GM23338 (cell line): ENCODE results near the gene PSMD10. TPM values are rescaled to one million over a fixed set of nuclear protein-coding genes. Genes with fewer than 3 reads are reported as not detected.

Experiments used
- ATAC-seq: fragments of 200-7000 bp; cut with Tn5 transposase; 3 replicates; pipeline ENCODE4 v1.9.1; 2020
- DNase-seq: peaks from one replicate; pipeline ENCODE4 v3.0.0-alpha.2; 2015; ENCODE audit warnings: low spot score
- H2AFZ ChIP-seq: fragments of 200-600 bp; sonication (generic); 2 replicates; pipeline ENCODE4 v1.8.0; 2016; ENCODE audit warnings: antibody characterized with exemption, mild to moderate bottlenecking, moderate library complexity
- H3F3A ChIP-seq: fragments of 200-600 bp; sonication (generic); replicated peaks from 2 replicates; pipeline ENCODE4 v1.8.0; 2017; ENCODE audit warnings: antibody characterized with exemption, mixed run types, low read depth
- H3K27ac ChIP-seq: fragments of 200-600 bp; sonication (generic); 2 replicates; pipeline ENCODE4 v1.6.1; 2016; ENCODE audit warnings: low read depth
- H3K27me3 ChIP-seq: fragments of 200-600 bp; sonication (generic); 2 replicates; pipeline ENCODE4 v1.8.0; 2016; ENCODE audit warnings: mild to moderate bottlenecking, mixed run types, moderate library complexity; ENCODE audit not compliant: insufficient read depth
- H3K36me3 ChIP-seq: fragments of 200-600 bp; sonication (generic); 2 replicates; pipeline ENCODE4 v1.8.0; 2016; ENCODE audit warnings: mild to moderate bottlenecking; ENCODE audit not compliant: insufficient read depth
- H3K4me1 ChIP-seq: fragments of 200-600 bp; sonication (generic); 2 replicates; pipeline ENCODE4 v1.8.0; 2016; ENCODE audit warnings: mild to moderate bottlenecking, moderate library complexity; ENCODE audit not compliant: insufficient read depth
- H3K4me2 ChIP-seq: fragments of 200-600 bp; sonication (generic); 2 replicates; pipeline ENCODE4 v1.7.1; 2017; ENCODE audit warnings: mixed run types
- H3K4me3 ChIP-seq: fragments of 200-600 bp; sonication (generic); 2 replicates; pipeline ENCODE4 v1.6.1; 2016; ENCODE audit warnings: mixed run types
- H3K79me2 ChIP-seq: fragments of 200-600 bp; sonication (generic); replicated peaks from 2 replicates; pipeline ENCODE4 v1.8.0; 2017; ENCODE audit warnings: mild to moderate bottlenecking; ENCODE audit not compliant: insufficient read depth
- H3K9me2 ChIP-seq: fragments of 200-600 bp; sonication (generic); 2 replicates; pipeline ENCODE4 v1.8.0; 2017; ENCODE audit not compliant: insufficient read depth
- H4K20me1 ChIP-seq: fragments of 200-600 bp; sonication (generic); replicated peaks from 2 replicates; pipeline ENCODE4 v1.8.0; 2017; ENCODE audit warnings: mild to moderate bottlenecking; ENCODE audit not compliant: insufficient read depth
- H3K27ac Mint-ChIP-seq: 2 replicates; pipeline ENCODE4 v1.8.0; 2020; ENCODE audit warnings: inconsistent platforms, mild to moderate bottlenecking, moderate library complexity, mixed read lengths
- H3K27me3 Mint-ChIP-seq: 3 replicates; pipeline ENCODE4 v1.8.0; 2022; ENCODE audit warnings: low read depth, mild to moderate bottlenecking, moderate library complexity, mixed read lengths, inconsistent platforms; ENCODE audit not compliant: insufficient read depth, poor library complexity
- H3K36me3 Mint-ChIP-seq: 3 replicates; pipeline ENCODE4 v1.8.0; 2021; ENCODE audit warnings: low read depth, mild to moderate bottlenecking, inconsistent platforms, moderate library complexity, mixed read lengths
- H3K4me1 Mint-ChIP-seq: 3 replicates; pipeline ENCODE4 v1.8.0; 2020; ENCODE audit warnings: mild to moderate bottlenecking, inconsistent platforms, mixed read lengths
- H3K4me3 Mint-ChIP-seq: 3 replicates; pipeline ENCODE4 v1.8.0; 2021; ENCODE audit warnings: moderate library complexity, mild to moderate bottlenecking, inconsistent platforms, mixed read lengths
- H3K9me3 Mint-ChIP-seq: 3 replicates; pipeline ENCODE4 v1.8.0; 2020; ENCODE audit warnings: moderate library complexity, mild to moderate bottlenecking, inconsistent platforms, mixed read lengths
- EZH2 ChIP-seq: fragments of 200-600 bp; sonication (generic); IDR thresholded peaks from one replicate; pipeline ENCODE4 v1.8.0; 2017; ENCODE audit warnings: antibody characterized with exemption, mild to moderate bottlenecking, low read depth; ENCODE audit not compliant: unreplicated experiment
- JUNB ChIP-seq: IDR thresholded peaks from one replicate; pipeline ENCODE4 v1.6.1; 2016; ENCODE audit warnings: antibody characterized with exemption; ENCODE audit not compliant: unreplicated experiment
- NANOG ChIP-seq: IDR thresholded peaks from 2 replicates; pipeline ENCODE4 v1.6.1; 2016; ENCODE audit warnings: antibody characterized with exemption, borderline replicate concordance
- POLR2AphosphoS5 ChIP-seq: IDR thresholded peaks from 2 replicates; pipeline ENCODE4 v1.6.1; 2016; ENCODE audit warnings: antibody characterized with exemption, low read depth
- REST ChIP-seq: IDR thresholded peaks from one replicate; pipeline ENCODE4 v1.6.1; 2018; ENCODE audit warnings: antibody characterized with exemption; ENCODE audit not compliant: unreplicated experiment
- STAT1 ChIP-seq: IDR thresholded peaks from one replicate; pipeline ENCODE4 v1.6.1; 2016; ENCODE audit warnings: antibody characterized with exemption; ENCODE audit not compliant: unreplicated experiment
- ZNF331 ChIP-seq: fragments of 250-450 bp; sonication (Bioruptor Pico); IDR thresholded peaks from 2 replicates; pipeline ENCODE4 v1.5.0; 2020; ENCODE audit warnings: low read depth, mild to moderate bottlenecking, moderate library complexity
- polyA plus RNA-seq: library from polyadenylated mRNA; unstranded; fragments of >200 nt; fragmentation: Nextera tagmentation; extraction: Ambion mirVana; gene quantifications from 2 replicates; pipeline ENCODE4 v1.2.1, GENCODE V29; 2016
- total RNA-seq: library from RNA; depleted of rRNA; stranded (reverse); fragments of >200 nt; shearing (Covaris generic); gene quantifications from 2 replicates; pipeline ENCODE4 v1.2.3, GENCODE V29; 2014
- TF ChIP-seq, protein P1 (sequence below): fragments of 250-450 bp; sonication (Bioruptor Pico); IDR thresholded peaks from 2 replicates; pipeline ENCODE4 v1.5.0; 2020; ENCODE audit warnings: mild to moderate bottlenecking, moderate library complexity
- TF ChIP-seq, protein P2 (sequence below): IDR thresholded peaks from 2 replicates; pipeline ENCODE4 v1.6.1; 2016; ENCODE audit warnings: antibody characterized with exemption

The PSMD10 gene
- total and polyA plus RNA-seq, 2 experiments from 2014 or later = 53.0 to 61.2 TPM

DNA sequence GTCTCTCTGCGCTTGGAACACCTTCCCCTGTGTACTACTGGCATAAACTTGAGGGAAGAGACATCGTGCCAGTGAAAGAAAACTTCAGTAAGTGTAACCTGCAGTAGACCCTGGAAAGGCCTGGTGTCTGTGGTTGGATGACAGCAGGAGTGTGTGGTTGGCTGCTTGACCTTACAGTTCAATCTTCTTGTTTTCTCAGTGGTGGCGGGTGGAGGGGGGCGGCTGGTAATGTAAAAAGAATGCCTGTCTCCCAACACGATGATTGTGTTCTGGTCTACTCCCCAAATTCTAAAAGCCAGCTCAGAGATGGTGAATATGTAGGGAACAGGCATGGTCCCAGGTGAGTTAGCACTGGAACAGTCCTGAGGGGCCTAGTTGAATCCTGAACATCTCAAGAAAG, 18.6 kb downstream of the PSMD10 start (continued):
- TF ChIP-seq, protein P1, sequence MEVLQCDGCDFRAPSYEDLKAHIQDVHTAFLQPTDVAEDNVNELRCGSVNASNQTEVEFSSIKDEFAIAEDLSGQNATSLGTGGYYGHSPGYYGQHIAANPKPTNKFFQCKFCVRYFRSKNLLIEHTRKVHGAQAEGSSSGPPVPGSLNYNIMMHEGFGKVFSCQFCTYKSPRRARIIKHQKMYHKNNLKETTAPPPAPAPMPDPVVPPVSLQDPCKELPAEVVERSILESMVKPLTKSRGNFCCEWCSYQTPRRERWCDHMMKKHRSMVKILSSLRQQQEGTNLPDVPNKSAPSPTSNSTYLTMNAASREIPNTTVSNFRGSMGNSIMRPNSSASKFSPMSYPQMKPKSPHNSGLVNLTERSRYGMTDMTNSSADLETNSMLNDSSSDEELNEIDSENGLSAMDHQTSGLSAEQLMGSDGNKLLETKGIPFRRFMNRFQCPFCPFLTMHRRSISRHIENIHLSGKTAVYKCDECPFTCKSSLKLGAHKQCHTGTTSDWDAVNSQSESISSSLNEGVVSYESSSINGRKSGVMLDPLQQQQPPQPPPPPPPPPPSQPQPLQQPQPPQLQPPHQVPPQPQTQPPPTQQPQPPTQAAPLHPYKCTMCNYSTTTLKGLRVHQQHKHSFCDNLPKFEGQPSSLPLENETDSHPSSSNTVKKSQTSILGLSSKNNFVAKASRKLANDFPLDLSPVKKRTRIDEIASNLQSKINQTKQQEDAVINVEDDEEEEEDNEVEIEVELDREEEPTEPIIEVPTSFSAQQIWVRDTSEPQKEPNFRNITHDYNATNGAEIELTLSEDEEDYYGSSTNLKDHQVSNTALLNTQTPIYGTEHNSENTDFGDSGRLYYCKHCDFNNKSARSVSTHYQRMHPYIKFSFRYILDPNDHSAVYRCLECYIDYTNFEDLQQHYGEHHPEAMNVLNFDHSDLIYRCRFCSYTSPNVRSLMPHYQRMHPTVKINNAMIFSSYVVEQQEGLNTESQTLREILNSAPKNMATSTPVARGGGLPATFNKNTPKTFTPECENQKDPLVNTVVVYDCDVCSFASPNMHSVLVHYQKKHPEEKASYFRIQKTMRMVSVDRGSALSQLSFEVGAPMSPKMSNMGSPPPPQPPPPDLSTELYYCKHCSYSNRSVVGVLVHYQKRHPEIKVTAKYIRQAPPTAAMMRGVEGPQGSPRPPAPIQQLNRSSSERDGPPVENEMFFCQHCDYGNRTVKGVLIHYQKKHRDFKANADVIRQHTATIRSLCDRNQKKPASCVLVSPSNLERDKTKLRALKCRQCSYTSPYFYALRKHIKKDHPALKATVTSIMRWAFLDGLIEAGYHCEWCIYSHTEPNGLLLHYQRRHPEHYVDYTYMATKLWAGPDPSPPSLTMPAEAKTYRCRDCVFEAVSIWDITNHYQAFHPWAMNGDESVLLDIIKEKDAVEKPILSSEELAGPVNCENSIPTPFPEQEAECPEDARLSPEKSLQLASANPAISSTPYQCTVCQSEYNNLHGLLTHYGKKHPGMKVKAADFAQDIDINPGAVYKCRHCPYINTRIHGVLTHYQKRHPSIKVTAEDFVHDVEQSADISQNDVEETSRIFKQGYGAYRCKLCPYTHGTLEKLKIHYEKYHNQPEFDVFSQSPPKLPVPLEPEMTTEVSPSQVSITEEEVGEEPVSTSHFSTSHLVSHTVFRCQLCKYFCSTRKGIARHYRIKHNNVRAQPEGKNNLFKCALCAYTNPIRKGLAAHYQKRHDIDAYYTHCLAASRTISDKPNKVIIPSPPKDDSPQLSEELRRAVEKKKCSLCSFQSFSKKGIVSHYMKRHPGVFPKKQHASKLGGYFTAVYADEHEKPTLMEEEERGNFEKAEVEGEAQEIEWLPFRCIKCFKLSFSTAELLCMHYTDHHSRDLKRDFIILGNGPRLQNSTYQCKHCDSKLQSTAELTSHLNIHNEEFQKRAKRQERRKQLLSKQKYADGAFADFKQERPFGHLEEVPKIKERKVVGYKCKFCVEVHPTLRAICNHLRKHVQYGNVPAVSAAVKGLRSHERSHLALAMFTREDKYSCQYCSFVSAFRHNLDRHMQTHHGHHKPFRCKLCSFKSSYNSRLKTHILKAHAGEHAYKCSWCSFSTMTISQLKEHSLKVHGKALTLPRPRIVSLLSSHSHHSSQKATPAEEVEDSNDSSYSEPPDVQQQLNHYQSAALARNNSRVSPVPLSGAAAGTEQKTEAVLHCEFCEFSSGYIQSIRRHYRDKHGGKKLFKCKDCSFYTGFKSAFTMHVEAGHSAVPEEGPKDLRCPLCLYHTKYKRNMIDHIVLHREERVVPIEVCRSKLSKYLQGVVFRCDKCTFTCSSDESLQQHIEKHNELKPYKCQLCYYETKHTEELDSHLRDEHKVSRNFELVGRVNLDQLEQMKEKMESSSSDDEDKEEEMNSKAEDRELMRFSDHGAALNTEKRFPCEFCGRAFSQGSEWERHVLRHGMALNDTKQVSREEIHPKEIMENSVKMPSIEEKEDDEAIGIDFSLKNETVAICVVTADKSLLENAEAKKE = no peak

- no peaks in the 10 kb centered on the region for H3K27me3 Mint-ChIP-seq
- Histone ChIP-seq H3K27me3 (no peaks in the 10 kb centered on the region), H3K4me1 (no peaks in the 10 kb centered on the region), H3K36me3 (no peaks in the 10 kb centered on the region), H3K4me3 (no peak overlapping the region), H3K27ac (no peak overlapping the region), H2AFZ (no peak overlapping the region), H3K9me2 (no peaks in the 10 kb centered on the region), H3K79me2 (no peaks in the 10 kb centered on the region), H3F3A (no peaks in the 10 kb centered on the region), H4K20me1 (no peaks in the 10 kb centered on the region), H3K4me2 (no peak overlapping the region)
- H3K9me3 Mint-ChIP-seq = no peaks in the 10 kb centered on the region
- DNase-seq (no peak), ATAC-seq (no peak)
- H3K4me1 Mint-ChIP-seq = peaks cover 7% of the 10 kb centered on the region; the same call in 2 of the 3 replicates
- H3K27ac Mint-ChIP-seq = no peak overlapping the region
- no peaks in the 10 kb centered on the region for H3K36me3 Mint-ChIP-seq
- H3K4me3 Mint-ChIP-seq = no peak overlapping the region
- TF ChIP-seq STAT1 (no peak), REST (no peak), ZNF331 (CRISPR knock-in tag) (no peak), JUNB (no peak), POLR2AphosphoS5 (no peak), EZH2 (no peak), NANOG (no peak)
- TF ChIP-seq, protein P2, sequence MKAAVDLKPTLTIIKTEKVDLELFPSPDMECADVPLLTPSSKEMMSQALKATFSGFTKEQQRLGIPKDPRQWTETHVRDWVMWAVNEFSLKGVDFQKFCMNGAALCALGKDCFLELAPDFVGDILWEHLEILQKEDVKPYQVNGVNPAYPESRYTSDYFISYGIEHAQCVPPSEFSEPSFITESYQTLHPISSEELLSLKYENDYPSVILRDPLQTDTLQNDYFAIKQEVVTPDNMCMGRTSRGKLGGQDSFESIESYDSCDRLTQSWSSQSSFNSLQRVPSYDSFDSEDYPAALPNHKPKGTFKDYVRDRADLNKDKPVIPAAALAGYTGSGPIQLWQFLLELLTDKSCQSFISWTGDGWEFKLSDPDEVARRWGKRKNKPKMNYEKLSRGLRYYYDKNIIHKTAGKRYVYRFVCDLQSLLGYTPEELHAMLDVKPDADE = no peak
Observed at GRCh38 chrX:108071578-108071977, 19.8 kb downstream of the PSMD10 start.
